PC-9 (cell line): ENCODE data around the gene TMEM9. TPM values are rescaled to one million over a fixed set of nuclear protein-coding genes. Genes with fewer than 3 reads are reported as not detected.

Experiments
- BruUV-seq: library from RNA; stranded (reverse); fragments of 400-500 nt; replicated peaks from 2 replicates; lab custom pipeline; 2021; lab: Mats Ljungman, UMichigan
- CTCF ChIA-PET: fragments of 300-600 bp; sonication (Branson Sonifier 250); formaldehyde crosslinking; loops from one replicate; lab custom pipeline; 2022; ENCODE audit warnings: antibody characterized with exemption; lab: Charles Lee
- POLR2A ChIA-PET: fragments of 300-600 bp; sonication (Branson Sonifier 250); formaldehyde crosslinking; loops from one replicate; lab custom pipeline; 2022; ENCODE audit warnings: antibody characterized with exemption; ENCODE audit not compliant: unreplicated experiment; lab: Charles Lee
- DNase-seq, 2 experiments: peaks; one replicate each; pipeline versions ENCODE4 v3.0.0 to v3.0.0-alpha.2; 2015 to 2022; ENCODE audit warnings: mixed read lengths in 1 of 2
- H2AFZ ChIP-seq: fragments of 200-600 bp; sonication (generic); 2 replicates; pipeline ENCODE4 v1.8.1; 2017; ENCODE audit warnings: antibody characterized with exemption
- H3F3A ChIP-seq: fragments of 200-600 bp; sonication (generic); 2 replicates; pipeline ENCODE4 v1.8.1; 2017; ENCODE audit warnings: antibody characterized with exemption, mild to moderate bottlenecking, low read depth; ENCODE audit not compliant: insufficient read depth
- H3K27ac ChIP-seq: fragments of 200-600 bp; sonication (generic); 2 replicates; pipeline ENCODE4 v1.6.1; 2016; ENCODE audit warnings: mixed run types
- H3K27me3 ChIP-seq: fragments of 200-600 bp; sonication (generic); 2 replicates; pipeline ENCODE4 v1.6.1; 2016; ENCODE audit warnings: low read depth, mixed run types; ENCODE audit not compliant: insufficient read depth
- H3K36me3 ChIP-seq: fragments of 200-600 bp; sonication (generic); 2 replicates; pipeline ENCODE4 v1.6.1; 2016; ENCODE audit warnings: low read depth, mixed run types
- H3K4me1 ChIP-seq: fragments of 200-600 bp; sonication (generic); replicated peaks from 2 replicates; pipeline ENCODE4 v1.6.1; 2016; ENCODE audit warnings: mixed run types; ENCODE audit not compliant: insufficient read depth
- H3K4me2 ChIP-seq: fragments of 200-600 bp; sonication (generic); 2 replicates; pipeline ENCODE4 v1.6.1; 2017; ENCODE audit warnings: mixed run types
- H3K4me3 ChIP-seq: fragments of 200-600 bp; sonication (generic); 2 replicates; pipeline ENCODE4 v1.6.1; 2016; ENCODE audit warnings: mixed run types
- H3K79me2 ChIP-seq: fragments of 200-600 bp; sonication (generic); 2 replicates; pipeline ENCODE4 v1.6.1; 2017; ENCODE audit warnings: low read depth, mixed run types
- H3K9me2 ChIP-seq: fragments of 200-600 bp; sonication (generic); 2 replicates; pipeline ENCODE4 v1.8.1; 2017; ENCODE audit warnings: mild to moderate bottlenecking; ENCODE audit not compliant: insufficient read depth
- H3K9me3 ChIP-seq: fragments of 200-600 bp; sonication (generic); 2 replicates; pipeline ENCODE4 v1.8.1; 2016; ENCODE audit warnings: low read depth; ENCODE audit not compliant: insufficient read depth
- H4K20me1 ChIP-seq: fragments of 200-600 bp; sonication (generic); 2 replicates; pipeline ENCODE4 v1.8.1; 2017; ENCODE audit not compliant: insufficient read depth
- EZH2 ChIP-seq: fragments of 200-600 bp; sonication (generic); IDR thresholded peaks from 2 replicates; pipeline ENCODE4 v1.8.0; 2017; ENCODE audit warnings: antibody characterized with exemption, low read depth
- intact Hi-C: fragments of 100-400 bp; cut with micrococcal nuclease; formaldehyde crosslinking; loops from one replicate; pipeline ENCODE4 v1.10.0; 2022; ENCODE audit not compliant: unreplicated experiment
- total RNA-seq: library from RNA; stranded (reverse); gene quantifications from 2 replicates; pipeline ENCODE4 v1.2.3, GENCODE V29; 2021
- TF ChIP-seq, protein P1 (sequence below): fragments of 200-600 bp; sonication (generic); conservative IDR thresholded peaks from 2 replicates; pipeline ENCODE4 v1.6.1; 2017; ENCODE audit warnings: mixed run types, antibody characterized with exemption, mild to moderate bottlenecking, moderate library complexity

Gene TMEM9
- total RNA-seq, 1 experiment from 2014 or later = 94.3 TPM

DNA sequence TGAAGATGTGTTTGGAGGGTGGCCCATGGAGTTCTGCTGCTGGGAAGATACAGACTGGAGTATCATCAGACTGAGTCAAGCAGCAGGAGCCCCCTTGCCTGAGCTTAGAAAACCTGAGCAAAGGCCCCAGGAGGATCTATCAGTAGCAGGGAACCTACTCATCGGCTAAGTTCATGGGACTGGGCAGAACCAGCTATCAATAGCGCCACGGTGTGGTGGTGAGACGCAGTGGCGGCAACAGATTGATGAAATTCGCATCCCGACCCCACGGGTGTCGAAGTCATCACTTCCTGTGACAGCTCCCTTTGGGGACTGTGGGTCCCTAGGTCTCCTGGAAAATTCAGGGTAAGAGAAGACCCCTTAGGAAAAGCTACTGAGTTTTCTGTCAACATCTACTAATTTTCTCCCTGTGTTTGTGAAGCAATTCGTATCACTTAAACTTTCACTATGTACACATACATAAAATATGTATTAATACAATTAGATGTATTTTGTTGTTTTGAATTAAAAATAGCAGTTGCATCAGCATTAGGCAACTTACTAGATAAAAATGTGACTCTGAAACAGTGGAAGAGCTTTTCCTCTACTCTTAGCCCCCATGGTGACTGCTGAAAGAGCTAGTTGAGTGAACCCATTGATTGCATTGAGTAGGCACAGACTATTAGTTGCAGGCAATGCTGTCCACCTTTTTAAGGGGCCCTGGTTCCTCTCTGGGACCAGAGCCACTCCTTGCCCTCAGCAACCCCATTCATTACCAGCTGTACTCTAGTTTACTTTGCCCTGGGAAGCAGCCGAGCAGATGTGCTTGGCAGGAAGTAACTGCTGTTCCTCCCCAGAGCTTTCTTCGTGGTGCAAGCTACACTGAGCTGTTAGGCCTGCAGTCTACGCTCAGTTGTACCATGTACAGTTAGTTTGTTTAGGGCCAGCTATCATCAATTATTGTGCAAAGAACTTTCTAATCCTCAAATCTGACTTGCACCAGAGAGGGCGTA lies 34.8 kb downstream of the TMEM9 start:
- H4K20me1 ChIP-seq = no peaks in the 10 kb centered on the region
- H3K79me2 ChIP-seq = no peaks in the 10 kb centered on the region
- peaks cover 8% of the 10 kb centered on the region for H3K4me1 ChIP-seq
- no peaks in the 10 kb centered on the region for H3F3A ChIP-seq
- TF ChIP-seq, protein P1, sequence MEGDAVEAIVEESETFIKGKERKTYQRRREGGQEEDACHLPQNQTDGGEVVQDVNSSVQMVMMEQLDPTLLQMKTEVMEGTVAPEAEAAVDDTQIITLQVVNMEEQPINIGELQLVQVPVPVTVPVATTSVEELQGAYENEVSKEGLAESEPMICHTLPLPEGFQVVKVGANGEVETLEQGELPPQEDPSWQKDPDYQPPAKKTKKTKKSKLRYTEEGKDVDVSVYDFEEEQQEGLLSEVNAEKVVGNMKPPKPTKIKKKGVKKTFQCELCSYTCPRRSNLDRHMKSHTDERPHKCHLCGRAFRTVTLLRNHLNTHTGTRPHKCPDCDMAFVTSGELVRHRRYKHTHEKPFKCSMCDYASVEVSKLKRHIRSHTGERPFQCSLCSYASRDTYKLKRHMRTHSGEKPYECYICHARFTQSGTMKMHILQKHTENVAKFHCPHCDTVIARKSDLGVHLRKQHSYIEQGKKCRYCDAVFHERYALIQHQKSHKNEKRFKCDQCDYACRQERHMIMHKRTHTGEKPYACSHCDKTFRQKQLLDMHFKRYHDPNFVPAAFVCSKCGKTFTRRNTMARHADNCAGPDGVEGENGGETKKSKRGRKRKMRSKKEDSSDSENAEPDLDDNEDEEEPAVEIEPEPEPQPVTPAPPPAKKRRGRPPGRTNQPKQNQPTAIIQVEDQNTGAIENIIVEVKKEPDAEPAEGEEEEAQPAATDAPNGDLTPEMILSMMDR = peak; percentile 28; the same call in 1 of the 2 replicates
- TF ChIP-seq EZH2 = no peak
- intact Hi-C loops = loop anchor here (10.0 kb wide), 1 partner anchor 565 kb away; no protein-coding TSS in a partner anchor
- H3K9me3 ChIP-seq = no peaks in the 10 kb centered on the region
- H3K9me2 ChIP-seq = no peaks in the 10 kb centered on the region
- ChIA-PET POLR2A (interaction anchor here (0.5 to 0.7 kb wide), 3 partner anchors 100 to 492 kb away, joined by 3 to 10 read pairs (median 5); no protein-coding TSS in a partner anchor), CTCF (interaction anchor here (0.6 kb wide), 1 partner anchor 1055 kb away, joined by 3 read pairs; no protein-coding TSS in a partner anchor)
- H3K4me3 ChIP-seq = no peak overlapping the region
- no peak overlapping the region for H2AFZ ChIP-seq
- H3K27ac ChIP-seq = no peak overlapping the region
- H3K36me3 ChIP-seq = no peaks in the 10 kb centered on the region
- DNase-seq = no peak
- no peaks in the 10 kb centered on the region for H3K27me3 ChIP-seq
- no TSS peak for BruUV-seq
- no peak overlapping the region for H3K4me2 ChIP-seq

DNA sequence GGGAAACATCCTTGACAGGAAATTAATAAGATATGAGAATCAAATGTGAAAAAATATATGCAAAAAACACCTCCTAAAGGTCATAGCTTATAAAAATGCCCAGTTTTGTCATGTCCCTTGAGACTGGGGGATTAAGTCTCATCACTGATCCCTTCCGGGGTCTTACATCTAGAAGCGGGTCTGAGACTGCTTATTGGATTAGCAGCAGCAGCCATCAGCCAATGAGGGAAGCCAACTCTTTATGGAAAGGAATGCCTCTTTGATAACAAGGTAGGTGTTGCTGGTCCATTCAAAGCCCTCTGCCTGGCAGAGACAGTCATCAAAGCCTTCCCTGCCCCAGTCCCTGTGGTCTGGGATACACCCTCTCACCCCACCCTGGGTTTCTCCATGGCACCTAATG lies 38.2 kb downstream of the TMEM9 start:
- BruUV-seq = no TSS peak
- Histone ChIP-seq H4K20me1 (no peaks in the 10 kb centered on the region), H3K27ac (no peak overlapping the region), H3K4me3 (no peak overlapping the region), H2AFZ (no peak overlapping the region), H3K4me2 (no peak overlapping the region), H3K27me3 (no peaks in the 10 kb centered on the region), H3F3A (no peaks in the 10 kb centered on the region), H3K36me3 (no peaks in the 10 kb centered on the region), H3K9me3 (no peaks in the 10 kb centered on the region), H3K79me2 (no peaks in the 10 kb centered on the region), H3K4me1 (no peaks in the 10 kb centered on the region; the same call in 1 of the 2 replicates), H3K9me2 (no peaks in the 10 kb centered on the region)
- TF ChIP-seq EZH2 = no peak
- TF ChIP-seq, protein P1 = no peak
- intact Hi-C loops = loop anchor here (10.0 kb wide), 1 partner anchor 561 kb away; no protein-coding TSS in a partner anchor
- CTCF ChIA-PET = no interaction called here
- POLR2A ChIA-PET = no interaction called here
- DNase-seq = no peak

DNA sequence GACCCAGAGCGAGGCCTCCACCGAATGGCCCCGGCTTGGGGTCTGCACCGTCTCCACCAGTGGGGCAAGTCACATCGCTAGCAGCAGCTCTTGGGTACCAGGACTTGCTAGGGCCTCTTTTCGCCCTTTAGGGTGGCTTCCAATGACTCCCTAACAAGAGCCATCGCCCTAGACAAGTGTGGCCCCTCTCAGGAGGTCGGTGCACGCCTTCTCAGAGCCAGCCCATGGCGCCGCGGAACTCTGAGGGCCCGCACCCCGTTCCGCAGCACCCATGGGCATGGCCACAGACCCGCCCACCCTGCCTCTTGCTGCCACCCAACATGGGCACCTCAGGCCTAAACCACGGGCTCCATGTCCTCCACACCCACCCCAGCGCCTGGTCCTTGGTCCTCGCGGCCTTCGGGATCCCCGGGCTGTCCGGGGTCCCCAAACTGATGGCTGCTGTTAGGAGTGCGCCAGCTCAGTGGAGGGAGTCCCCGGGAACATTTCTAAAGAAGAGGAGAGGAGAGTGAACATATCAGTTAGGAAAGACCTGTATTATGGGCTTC lies 38.8 kb downstream of the TMEM9 start:
- H3K27me3 ChIP-seq = no peaks in the 10 kb centered on the region
- no peaks in the 10 kb centered on the region for H3K79me2 ChIP-seq
- H3K9me3 ChIP-seq = no peaks in the 10 kb centered on the region
- H3K9me2 ChIP-seq = no peaks in the 10 kb centered on the region
- H3K4me3 ChIP-seq = no peak overlapping the region
- DNase-seq = no peak
- no peak overlapping the region for H2AFZ ChIP-seq
- no peak overlapping the region for H3K4me2 ChIP-seq
- CTCF ChIA-PET = interaction anchor here (0.6 kb wide), 1 partner anchor 211 kb away, joined by 5 read pairs; no protein-coding TSS in a partner anchor
- no peaks in the 10 kb centered on the region for H3F3A ChIP-seq
- H3K36me3 ChIP-seq = no peaks in the 10 kb centered on the region
- intact Hi-C loops = loop anchor here (10.0 kb wide), 1 partner anchor 561 kb away; no protein-coding TSS in a partner anchor
- TF ChIP-seq EZH2 = no peak
- TF ChIP-seq, protein P1 = no peak
- BruUV-seq = TSS peak; percentile 27
- H4K20me1 ChIP-seq = no peaks in the 10 kb centered on the region
- POLR2A ChIA-PET = no interaction called here
- no peak overlapping the region for H3K27ac ChIP-seq
- no peaks in the 10 kb centered on the region; the same call in 1 of the 2 replicates for H3K4me1 ChIP-seq
